DMS153 treated with DMSO at 0.1 percent for 48 hours (cell line): ENCODE measurements around the gene EML4.

Source experiments
- DNase-seq: peaks from one replicate; lab custom pipeline; 2025; ENCODE audit not compliant: unreplicated experiment; lab: John Stamatoyannopoulos, UW

EML4 gene

GRCh38 chr2:42298996-42299754 is 130.0 kb downstream of the EML4 start:
- DNase-seq: no peak

GRCh38 chr2:42300527-42300926 is 131.4 kb downstream of the EML4 start:
- DNase-seq: no peak

GRCh38 chr2:42303252-42303651 is 134.1 kb downstream of the EML4 start:
- DNase-seq: no peak

- DNase-seq: no peak
Observed at GRCh38 chr2:42304059-42304713, 135.0 kb downstream of the EML4 start.

- DNase-seq: no peak
Observed at GRCh38 chr2:42307180-42307579, 138.0 kb downstream of the EML4 start.

GRCh38 chr2:42309366-42309765 is 140.2 kb downstream of the EML4 start:
- no peak for DNase-seq

- DNase-seq: no peak
Observed at GRCh38 chr2:42310007-42310515, 140.9 kb downstream of the EML4 start.

- DNase-seq: no peak
Observed at GRCh38 chr2:42312106-42312505, 143.0 kb downstream of the EML4 start.

GRCh38 chr2:42314892-42315468 is 145.8 kb downstream of the EML4 start:
- DNase-seq: no peak

- no peak for DNase-seq
Observed at GRCh38 chr2:42315844-42316470, 146.8 kb downstream of the EML4 start.

GRCh38 chr2:42316910-42317309 is 147.8 kb downstream of the EML4 start:
- DNase-seq: no peak

- no peak for DNase-seq
Observed at GRCh38 chr2:42317486-42317885, 148.3 kb downstream of the EML4 start.

- no peak for DNase-seq
Observed at GRCh38 chr2:42317945-42318344, 148.8 kb downstream of the EML4 start.

GRCh38 chr2:42319265-42319664 is 150.1 kb downstream of the EML4 start:
- no peak for DNase-seq

GRCh38 chr2:42321452-42322064 is 152.4 kb downstream of the EML4 start:
- DNase-seq: no peak

GRCh38 chr2:42324244-42324643 is 155.1 kb downstream of the EML4 start:
- DNase-seq: no peak

- no peak for DNase-seq
Observed at GRCh38 chr2:42324949-42325348, 155.8 kb downstream of the EML4 start.

- DNase-seq: no peak
Observed at GRCh38 chr2:42325609-42326008, 156.5 kb downstream of the EML4 start.

GRCh38 chr2:42327125-42327524 is 158.0 kb downstream of the EML4 start:
- DNase-seq: peak; percentile 65

- peak; percentile 30 for DNase-seq
Observed at GRCh38 chr2:42328148-42328833, 159.1 kb downstream of the EML4 start.

GRCh38 chr2:42328923-42329322 is 159.8 kb downstream of the EML4 start:
- DNase-seq: no peak
